K562 (cell line): Measurements from ENCODE around the gene IMMP2L. TPM values are rescaled to one million over a fixed set of nuclear protein-coding genes. Genes with fewer than 3 reads are reported as not detected.

Experiments used
- ATAC-seq: fragments of 200-7000 bp; cut with Tn5 transposase; 3 replicates; pipeline ENCODE4 v1.9.1; 2020; ENCODE audit warnings: moderate library complexity
- BruUV-seq: library from RNA; stranded (reverse); fragments of 400-500 nt; replicated peaks from 2 replicates; lab custom pipeline; 2021; lab: Mats Ljungman, UMichigan
- CTCF ChIA-PET: fragments of 300-600 bp; formaldehyde crosslinking; extraction: SDS; loops from one replicate; lab custom pipeline; 2021; ENCODE audit warnings: low intra/inter-chr PET ratio; lab: Yijun Ruan, JAX
- POLR2A ChIA-PET: fragments of 300-600, 350-650 bp; sonication (Branson Sonifier 250); formaldehyde crosslinking; extraction: SDS; loops from one replicate; lab custom pipeline; 2021; ENCODE audit warnings: antibody characterized with exemption, inconsistent platforms; lab: Yijun Ruan, JAX
- DNase-seq, 4 experiments: peaks; one replicate each; pipeline versions ENCODE4 v3.0.0 to v3.0.0-alpha.2; 2011 to 2018; ENCODE audit warnings: low spot score in 3 of 4, mixed read lengths in 3 of 4; ENCODE audit errors: extremely low read depth in 1 of 4
- FAIRE-seq: peaks from 2 replicates; lab custom pipeline; 2011; peaks lifted over from hg19 to GRCh38; lab: Jason Lieb, UNC
- H2AFZ ChIP-seq: 2 replicates; pipeline ENCODE4 v1.6.0; 2011; ENCODE audit warnings: low read depth, low read length, control low read depth, inconsistent platforms
- H3K27ac ChIP-seq: fragments of 200-600 bp; 3 replicates; pipeline ENCODE4 v1.8.0; 2011; ENCODE audit warnings: low read depth, mild to moderate bottlenecking, control low read depth, inconsistent platforms, low read length, moderate library complexity, mixed read lengths; ENCODE audit errors: extremely low read depth
- H3K27me3 ChIP-seq, 2 experiments: fragments of 300-600 bp in 1 of 2; 2 replicates in 1 of 2; 3 replicates in 1 of 2; pipeline versions ENCODE4 v1.6.0 to v1.8.0; 2011; ENCODE audit warnings: inconsistent platforms in 2 of 2, low read length in 2 of 2, mild to moderate bottlenecking in 1 of 2, mixed read lengths in 1 of 2, moderate library complexity in 1 of 2; ENCODE audit not compliant: control insufficient read depth in 2 of 2, insufficient read depth in 2 of 2
- H3K36me3 ChIP-seq: fragments of 300-600 bp; 3 replicates; pipeline ENCODE4 v1.8.0; 2011; ENCODE audit warnings: mild to moderate bottlenecking, low read length, inconsistent platforms; ENCODE audit not compliant: control insufficient read depth, insufficient read depth
- H3K4me1 ChIP-seq, 2 experiments: fragments of 200-600 bp in 1 of 2; replicated peaks in 1 of 2; 2 replicates in 1 of 2; 3 replicates in 1 of 2; pipeline versions ENCODE4 v1.5.1 to v1.8.0; 2011; ENCODE audit warnings: inconsistent platforms in 2 of 2, low read length in 2 of 2, mild to moderate bottlenecking in 1 of 2, mixed read lengths in 1 of 2, moderate library complexity in 1 of 2; ENCODE audit not compliant: control insufficient read depth in 2 of 2, insufficient read depth in 2 of 2
- H3K4me2 ChIP-seq: 2 replicates; pipeline ENCODE4 v1.6.1; 2011; ENCODE audit warnings: low read length, control low read depth, inconsistent platforms, mixed read lengths; ENCODE audit not compliant: insufficient read depth
- H3K4me3 ChIP-seq: fragments of 200-600 bp; sonication (generic), shearing (Covaris generic); 2 replicates; pipeline ENCODE4 v1.5.1; 2016; ENCODE audit warnings: control low read depth, inconsistent platforms
- H3K79me2 ChIP-seq: fragments of 200-600 bp; 3 replicates; pipeline ENCODE4 v1.8.0; 2011; ENCODE audit warnings: low read length, inconsistent platforms; ENCODE audit not compliant: control insufficient read depth, insufficient read depth
- H3K9ac ChIP-seq, 2 experiments: 2 replicates each; pipeline versions ENCODE4 v1.6.0 to v1.6.1; 2011; ENCODE audit warnings: low read depth in 2 of 2, low read length in 2 of 2, control low read depth in 1 of 2, inconsistent platforms in 1 of 2, mild to moderate bottlenecking in 1 of 2, mixed read lengths in 1 of 2; ENCODE audit not compliant: insufficient read depth in 1 of 2
- H3K9me1 ChIP-seq: one replicate; pipeline ENCODE4 v1.6.0; 2011; ENCODE audit warnings: inconsistent platforms, mild to moderate bottlenecking, low read length, moderate library complexity; ENCODE audit not compliant: control insufficient read depth, insufficient read depth
- H3K9me3 ChIP-seq: replicated peaks from 2 replicates; pipeline ENCODE4 v1.5.1; 2011; ENCODE audit warnings: low read depth, low read length, inconsistent platforms; ENCODE audit not compliant: control insufficient read depth, insufficient read depth
- H4K20me1 ChIP-seq: replicated peaks from 2 replicates; pipeline ENCODE4 v1.6.1; 2011; ENCODE audit warnings: low read length, inconsistent platforms, mixed read lengths; ENCODE audit not compliant: control insufficient read depth, insufficient read depth
- CBFB ChIP-seq: sonication (generic); formaldehyde crosslinking; IDR thresholded peaks from 2 replicates; pipeline ENCODE4 v1.4.0; 2020; ENCODE audit warnings: mild to moderate bottlenecking, missing genetic modification reagents
- FOXP1 ChIP-seq: sonication (generic); formaldehyde crosslinking; IDR thresholded peaks from 2 replicates; pipeline ENCODE4 v1.8.0; 2022; ENCODE audit warnings: mild to moderate bottlenecking, missing genetic modification reagents
- KDM5B ChIP-seq: fragments of 200-600 bp; sonication (generic); IDR thresholded peaks from 2 replicates; pipeline ENCODE4 v1.6.1; 2012; ENCODE audit warnings: low read depth, mild to moderate bottlenecking, moderate library complexity, low read length, control low read depth, inconsistent platforms; ENCODE audit not compliant: insufficient replicate concordance
- LEF1 ChIP-seq: fragments of 450-650 bp; IDR thresholded peaks from 2 replicates; pipeline ENCODE4 v1.6.1; 2016; ENCODE audit warnings: mild to moderate bottlenecking
- RBM25 ChIP-seq: fragments of 200-400 bp; formaldehyde crosslinking; IDR thresholded peaks from 2 replicates; pipeline ENCODE4 v1.6.1; 2018; ENCODE audit warnings: low read length, low read depth, moderate library complexity; ENCODE audit not compliant: severe bottlenecking
- ZNF316 ChIP-seq: fragments of 450-650 bp; IDR thresholded peaks from 2 replicates; pipeline ENCODE4 v1.6.1; 2016
- ZNF507 ChIP-seq: conservative IDR thresholded peaks from 2 replicates; pipeline ENCODE4 v1.6.1; 2017; ENCODE audit warnings: missing genetic modification characterization, missing compliant biosample characterization
- WGBS: fragments of 100-300 bp; shearing (Covaris generic); methylation state at CpG from one replicate; pipeline ENCODE4 v1.1.6; 2016; ENCODE audit warnings: low coverage, mixed read lengths; ENCODE audit not compliant: insufficient coverage; ENCODE audit errors: missing lambda C conversion rate; 5-methylcytosine and 5-hydroxymethylcytosine counted together
- in situ Hi-C: fragments of 300-500 bp; cut with MboI; formaldehyde crosslinking; loops from 4 replicates; pipeline ENCODE4 v1.15.0; 2018; ENCODE audit warnings: inconsistent platforms, mixed read lengths
- intact Hi-C: fragments of 100-400 bp; cut with micrococcal nuclease; formaldehyde crosslinking; loops from 2 replicates; pipeline ENCODE4 v1.14.2; 2022
- polyA plus RNA-seq, 8 experiments: library from polyadenylated mRNA; depleted of rRNA in 4 of 8; stranded (reverse) in 5 of 8; unstranded in 3 of 8; fragments of >200 nt; fragmentation: Nextera tagmentation in 2 of 8; fragmentation: Illumina TruSeq in 1 of 8; extraction: Ambion mirVana in 2 of 8; extraction: Trizol in 1 of 8; gene quantifications; 2 replicates each; pipeline versions ENCODE4 v1.2.1 to v1.2.3, GENCODE V29; 2011 to 2014; ENCODE audit warnings: inconsistent platforms in 1 of 8, missing spikeins in 1 of 8
- total RNA-seq, 7 experiments: library from RNA; depleted of rRNA in 6 of 7; stranded (reverse); fragments of >200 nt in 6 of 7; fragmentation: Illumina TruSeq in 2 of 7; extraction: Trizol in 2 of 7; gene quantifications; 2 replicates each; pipeline versions ENCODE4 v1.2.1 to v1.2.3, GENCODE V29; 2011 to 2021; ENCODE audit warnings: low replicate concordance in 1 of 7
- TF ChIP-seq, protein P1 (sequence below): fragments of 250-450 bp; sonication (Bioruptor Pico); IDR thresholded peaks from 2 replicates; pipeline ENCODE4 v1.9.0; 2021; ENCODE audit warnings: mild to moderate bottlenecking

IMMP2L gene
- total and polyA plus RNA-seq, 9 of the 15 experiments (the other 6 are each of a cell fraction or from before 2014, with no cell fraction given), result 29.7 to 116 (median 53.0) TPM

DNA sequence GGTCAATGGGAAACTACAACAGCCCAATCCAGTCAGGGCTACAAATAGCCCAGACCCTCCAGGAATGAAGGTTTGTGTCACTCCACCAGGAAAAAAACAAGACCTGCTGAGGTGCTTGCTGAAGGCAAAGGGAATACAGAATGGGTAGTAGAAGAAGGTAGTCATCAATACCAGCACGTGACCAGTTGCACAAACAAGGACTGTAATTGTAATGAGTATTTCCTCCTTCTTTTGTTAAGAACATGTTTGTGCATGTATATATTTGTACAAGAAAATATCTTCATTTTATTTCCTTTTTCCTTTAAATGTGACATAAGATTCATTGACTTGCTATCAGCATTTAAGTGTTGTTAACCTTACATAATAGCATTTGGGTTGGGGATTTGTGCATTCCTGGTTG, 229.3 kb downstream of the IMMP2L start (continued):
- TF ChIP-seq FOXP1 (no peak), KDM5B (no peak)
- TF ChIP-seq, protein P1, sequence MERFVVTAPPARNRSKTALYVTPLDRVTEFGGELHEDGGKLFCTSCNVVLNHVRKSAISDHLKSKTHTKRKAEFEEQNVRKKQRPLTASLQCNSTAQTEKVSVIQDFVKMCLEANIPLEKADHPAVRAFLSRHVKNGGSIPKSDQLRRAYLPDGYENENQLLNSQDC, result no peak

DNA sequence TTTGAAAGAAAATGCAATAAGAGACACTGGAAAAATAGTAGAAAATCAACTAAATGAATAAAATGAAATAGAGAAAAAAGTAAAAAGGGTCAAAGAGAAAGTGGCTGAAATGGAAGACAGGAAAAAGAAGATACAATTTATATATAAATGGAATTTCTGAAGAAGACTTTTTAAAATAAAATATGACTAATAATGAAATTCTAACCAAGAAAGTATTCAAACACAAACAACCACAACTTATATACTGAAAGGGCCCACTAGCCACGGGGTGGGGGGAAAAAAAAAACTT, 232.1 kb downstream of the IMMP2L start:
- ATAC-seq, result no peak
- FAIRE-seq, result no peak
- no peaks in the 10 kb centered on the region for H3K27me3 ChIP-seq
- H3K36me3 ChIP-seq, result no peaks in the 10 kb centered on the region
- H2AFZ ChIP-seq, result no peak overlapping the region
- H3K4me2 ChIP-seq, result no peak overlapping the region
- BruUV-seq, result no TSS peak
- H3K9ac ChIP-seq, result no peak overlapping the region
- H3K9me1 ChIP-seq, result no peaks in the 10 kb centered on the region
- TF ChIP-seq LEF1 (0 out of 2 replicates have a peak, but pooled peaks have one; percentile 8), CBFB (CRISPR knock-in tag) (no peak), RBM25 (peak; percentile 41), ZNF316 (peak; percentile 14; the same call in 1 of the 2 replicates), ZNF507 (tag) (0 out of 2 replicates have a peak, but pooled peaks have one; percentile 2)
- no peak overlapping the region for H3K4me3 ChIP-seq
- H3K4me1 ChIP-seq, result peaks cover 0 to 4% of the 10 kb centered on the region in 2 experiments; a peak in 1 of 5 replicates
- 32% methylated on average over 1 of the region's 1 CpG for WGBS
- H4K20me1 ChIP-seq, result no peaks in the 10 kb centered on the region
- in situ Hi-C loops, result loop anchor here (10.0 kb wide), 1 partner anchor 405 kb away; no protein-coding TSS in a partner anchor
- ChIA-PET CTCF (interaction anchor here (1.2 to 2.2 kb wide), 4 partner anchors 156 to 406 kb away, joined by 5 to 22 read pairs (median 12); no protein-coding TSS in a partner anchor), POLR2A (interaction anchor here (0.9 kb wide), 1 partner anchor 13 kb away, joined by 3 read pairs; no protein-coding TSS in a partner anchor)
- intact Hi-C loops, result no loop called here
- no peak for DNase-seq
- H3K79me2 ChIP-seq, result peaks cover 37% of the 10 kb centered on the region
- H3K27ac ChIP-seq, result no peak overlapping the region
- no peaks in the 10 kb centered on the region for H3K9me3 ChIP-seq
